SK-N-SH treated with all-trans-retinoic acid at 6 μM for 48 hours (cell line): ENCODE measurements around the gene OSR1.

ENCODE experiments used
- ARNTL ChIP-seq: fragments of 450-650 bp; formaldehyde crosslinking; IDR thresholded peaks from 2 replicates; pipeline ENCODE4 v1.5.0; 2020; ENCODE audit warnings: low read depth, mild to moderate bottlenecking, moderate library complexity, borderline replicate concordance
- CREB5 ChIP-seq: fragments of 250-450 bp; sonication (Bioruptor Pico); IDR thresholded peaks from 2 replicates; pipeline ENCODE4 v1.5.1; 2020; ENCODE audit warnings: low read depth, mild to moderate bottlenecking, moderate library complexity
- OSR1 ChIP-seq: fragments of 250-450 bp; sonication (Bioruptor Pico); IDR thresholded peaks from 2 replicates; pipeline ENCODE4 v1.8.0; 2022; ENCODE audit warnings: moderate library complexity, mild to moderate bottlenecking, inconsistent platforms

- no peak for TF ChIP-seq OSR1 (CRISPR knock-in tag)
- no peak for TF ChIP-seq ARNTL (CRISPR knock-in tag)
- TF ChIP-seq CREB5 (CRISPR knock-in tag) = no peak
Observed at GRCh38 chr2:19355014-19355405, 3.4 kb downstream of the OSR1 start.
